ENCODE data around the gene RMND5A.
A peak's percentile ranks its signal among the peaks of the same experiment; 100 is the strongest.

The RMND5A gene

GRCh38 chr2:86790676-86791572, 70.8 kb downstream of the RMND5A start, which contains the start of gene CD8A:
CD8A (minus strand) TSS chr2:86790913; CDS start chr2:86790825, 88 bp downstream.
- DNase-seq (ENCODE audit: low read depth in 2 of 2, low spot score in 1 of 2): peak; percentile 56 to 69

- no peak for DNase-seq (ENCODE audit: low read depth in 2 of 2, low spot score in 1 of 2)
Measured at GRCh38 chr2:86791573-86791972, 71.5 kb downstream of the RMND5A start.

GRCh38 chr2:86793752-86794151, 73.7 kb downstream of the RMND5A start:
- DNase-seq (ENCODE audit: low read depth in 2 of 2, low spot score in 1 of 2): no peak

DNA sequence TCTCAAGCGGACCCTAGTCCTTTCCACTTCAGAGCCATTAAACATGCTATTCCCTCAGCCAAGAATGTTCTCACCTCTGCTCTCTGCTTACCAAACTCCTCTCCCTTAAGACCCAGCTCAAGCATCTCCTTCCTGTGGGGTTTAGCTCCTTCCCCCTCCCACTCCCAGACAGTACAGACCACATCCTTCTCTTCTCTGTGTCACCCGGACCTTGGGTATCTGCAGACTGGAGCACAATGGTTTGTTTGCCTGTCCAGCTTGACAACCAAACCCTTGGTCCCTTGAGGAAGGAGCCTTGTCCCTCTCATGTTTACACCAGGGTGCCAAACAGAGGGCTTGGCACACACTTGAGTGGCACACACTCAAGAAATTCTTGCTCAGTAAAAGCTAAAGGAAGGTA, 74.8 kb downstream of the RMND5A start:
- no peak for DNase-seq (ENCODE audit: low read depth in 2 of 2, low spot score in 1 of 2)

DNA sequence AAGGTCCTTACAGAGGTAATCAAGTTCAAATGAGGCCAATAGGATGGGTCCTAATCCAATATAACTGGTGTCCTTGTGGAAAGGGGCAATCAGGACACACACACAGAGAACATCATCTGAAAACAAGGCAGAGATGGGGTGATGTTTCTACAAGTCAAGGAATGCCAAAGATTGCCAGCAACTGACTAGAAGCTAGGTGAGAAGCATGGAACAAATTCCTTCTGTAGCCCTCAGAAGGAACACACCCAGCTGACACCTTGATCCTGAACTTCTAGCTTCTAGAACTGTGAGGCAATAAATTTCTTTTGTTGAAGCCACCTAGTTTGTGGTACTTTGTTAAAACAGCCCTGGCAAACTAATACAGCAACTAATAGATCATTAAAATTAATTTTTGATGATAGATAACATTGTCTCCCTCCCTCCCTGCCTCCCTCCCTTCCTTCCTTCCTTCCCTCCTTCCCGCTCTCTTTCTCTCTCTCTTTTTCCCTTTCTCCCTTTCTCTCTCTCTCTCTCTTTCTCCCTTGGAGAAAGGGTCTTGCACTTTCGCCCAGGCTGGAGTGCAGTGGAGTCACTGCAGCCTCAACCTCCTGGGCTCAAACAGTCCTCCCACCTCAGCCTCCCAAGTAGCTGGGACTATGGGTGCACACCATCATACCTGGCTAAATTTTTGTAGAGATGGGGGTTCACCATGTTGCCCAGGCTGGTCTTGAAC, 80.9 kb downstream of the RMND5A start:
- DNase-seq (ENCODE audit: low read depth in 2 of 2, low spot score in 1 of 2): no peak

DNA sequence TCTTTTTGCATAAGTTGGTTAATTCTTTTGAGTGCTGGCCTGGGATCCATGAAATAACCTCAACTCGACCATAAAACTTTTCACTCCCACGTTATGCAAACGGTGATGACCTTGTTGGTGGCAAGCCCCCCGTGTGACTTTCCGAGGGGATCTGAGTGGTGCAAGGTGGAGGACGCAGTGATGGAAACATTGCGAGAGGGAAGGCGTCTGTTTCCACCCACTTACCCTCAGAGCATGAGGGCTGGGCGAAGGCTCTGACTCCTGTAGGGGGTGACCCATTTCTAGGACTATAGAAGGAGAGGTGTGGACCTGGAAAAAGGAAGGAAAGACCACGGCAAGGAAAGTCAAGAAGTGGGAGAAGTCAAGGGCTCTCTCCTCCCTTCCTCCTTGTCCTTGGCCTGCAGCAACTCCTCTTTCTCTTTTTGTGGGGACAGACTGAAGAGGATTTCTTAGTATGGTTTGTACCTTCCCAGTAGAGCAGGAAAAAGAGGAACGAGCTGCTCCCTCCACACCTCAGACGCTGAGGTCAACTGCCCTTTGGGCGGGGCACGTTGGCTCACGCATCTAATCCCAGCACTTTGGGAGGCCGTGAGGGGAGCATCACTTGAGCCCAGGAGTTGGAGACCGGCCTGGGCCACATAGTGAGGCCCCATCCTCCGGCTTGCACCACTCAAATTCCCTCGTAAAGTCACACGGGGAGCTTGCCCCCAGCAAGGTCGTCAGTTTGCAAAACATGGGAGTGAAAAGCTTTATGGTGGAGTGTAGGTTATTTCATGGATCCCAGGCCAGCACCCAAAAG, 86.2 kb downstream of the RMND5A start:
- no peak for DNase-seq (ENCODE audit: low read depth in 2 of 2, low spot score in 1 of 2)

DNA sequence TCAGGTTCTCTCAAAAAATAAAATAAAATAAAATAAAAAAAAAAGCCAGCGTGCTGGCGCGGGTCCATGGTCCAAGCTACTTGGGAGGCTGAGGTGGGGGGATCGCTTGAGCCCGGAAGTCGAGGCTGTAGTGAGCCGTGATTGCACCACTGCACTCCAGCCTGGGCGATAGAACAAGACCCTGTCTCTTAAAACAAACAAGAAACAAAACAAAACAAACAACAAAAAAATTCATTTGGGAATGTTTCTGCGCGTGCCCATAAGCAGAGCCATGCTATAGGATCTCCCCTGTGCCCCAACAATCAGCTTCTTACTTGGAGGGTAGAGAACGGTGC, 87.0 kb downstream of the RMND5A start:
- DNase-seq (ENCODE audit: low read depth in 2 of 2, low spot score in 1 of 2): no peak

DNA sequence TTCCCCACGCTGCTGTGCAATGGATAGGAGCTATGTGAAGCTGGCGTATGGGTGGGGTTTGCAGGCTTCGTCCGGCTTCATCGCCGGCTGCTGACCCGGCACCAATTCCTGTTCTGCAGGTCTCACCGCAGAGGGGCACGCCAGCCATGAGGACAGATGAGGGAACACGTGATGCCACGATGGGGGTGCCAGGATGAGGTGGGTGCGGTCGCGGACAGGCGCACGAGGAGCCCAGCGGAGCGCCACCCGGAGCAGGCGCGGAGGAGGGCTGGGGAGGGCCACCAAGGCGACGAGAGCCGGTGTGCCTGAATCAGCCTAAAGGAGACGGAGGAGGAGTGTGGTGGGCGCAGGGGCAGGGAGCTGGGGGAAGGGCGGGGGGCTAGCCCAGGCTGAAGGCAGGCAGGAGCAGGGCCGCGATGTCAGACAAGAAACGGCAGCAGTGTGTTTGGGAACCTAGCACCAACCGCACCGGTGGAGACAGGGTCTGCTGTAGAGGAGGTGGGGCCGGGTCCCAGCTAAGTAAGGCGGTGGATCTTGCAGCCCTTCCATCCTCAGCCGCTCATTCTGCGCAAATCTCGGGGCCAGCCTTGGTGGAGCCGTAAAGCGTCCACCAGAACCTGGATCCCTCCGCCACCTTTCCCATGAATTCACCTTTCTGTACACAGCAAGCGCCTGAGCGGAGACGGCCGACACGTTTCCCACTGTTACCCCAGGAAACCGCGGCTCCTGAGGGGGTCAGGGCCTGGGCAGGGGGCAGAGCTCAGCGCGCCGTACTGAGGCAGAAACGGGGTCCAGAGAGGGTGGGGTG, 87.6 kb downstream of the RMND5A start:
- DNase-seq (ENCODE audit: low read depth in 2 of 2, low spot score in 1 of 2): no peak

DNA sequence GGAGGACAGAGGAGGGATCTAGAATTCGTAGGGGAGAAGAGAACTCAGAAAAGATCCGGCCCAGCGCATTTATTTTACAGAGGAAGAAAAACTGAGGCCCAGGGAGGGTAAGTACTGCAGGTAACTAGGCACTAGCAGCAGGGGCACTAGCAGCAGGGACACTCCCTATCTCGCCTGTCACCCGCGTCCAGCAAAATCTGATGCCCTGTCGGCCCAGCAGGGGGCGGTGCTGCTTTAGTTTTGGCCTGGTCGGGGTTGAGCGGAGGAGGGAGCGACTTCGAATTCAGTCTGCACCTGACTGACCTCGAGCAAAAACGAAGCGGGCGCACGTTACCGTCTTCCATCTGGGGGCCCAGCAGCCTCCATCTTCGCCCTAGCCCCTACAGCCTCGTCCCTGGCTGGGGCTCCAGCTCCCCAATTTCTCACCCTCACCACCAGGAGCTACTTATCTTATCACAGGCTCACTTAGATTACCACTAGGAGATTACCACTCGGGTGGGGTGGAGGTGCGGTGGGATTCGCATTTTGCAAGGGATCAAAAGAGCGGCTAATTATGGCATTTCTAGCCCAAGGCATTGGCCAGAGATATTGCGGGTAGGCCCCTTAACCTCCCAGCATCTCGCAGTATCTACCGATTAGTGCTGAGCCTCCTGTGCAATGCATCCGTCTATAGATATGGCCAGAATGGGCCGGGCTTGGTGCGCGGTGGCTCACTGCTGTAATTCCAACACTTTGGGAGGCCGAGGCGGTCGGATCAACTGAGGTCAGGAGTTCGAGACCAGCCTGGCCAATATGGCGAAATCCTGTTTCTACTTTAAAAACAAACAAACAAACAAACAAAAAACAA, 88.4 kb downstream of the RMND5A start:
- DNase-seq (ENCODE audit: low read depth in 2 of 2, low spot score in 1 of 2): peak; percentile 93

DNA sequence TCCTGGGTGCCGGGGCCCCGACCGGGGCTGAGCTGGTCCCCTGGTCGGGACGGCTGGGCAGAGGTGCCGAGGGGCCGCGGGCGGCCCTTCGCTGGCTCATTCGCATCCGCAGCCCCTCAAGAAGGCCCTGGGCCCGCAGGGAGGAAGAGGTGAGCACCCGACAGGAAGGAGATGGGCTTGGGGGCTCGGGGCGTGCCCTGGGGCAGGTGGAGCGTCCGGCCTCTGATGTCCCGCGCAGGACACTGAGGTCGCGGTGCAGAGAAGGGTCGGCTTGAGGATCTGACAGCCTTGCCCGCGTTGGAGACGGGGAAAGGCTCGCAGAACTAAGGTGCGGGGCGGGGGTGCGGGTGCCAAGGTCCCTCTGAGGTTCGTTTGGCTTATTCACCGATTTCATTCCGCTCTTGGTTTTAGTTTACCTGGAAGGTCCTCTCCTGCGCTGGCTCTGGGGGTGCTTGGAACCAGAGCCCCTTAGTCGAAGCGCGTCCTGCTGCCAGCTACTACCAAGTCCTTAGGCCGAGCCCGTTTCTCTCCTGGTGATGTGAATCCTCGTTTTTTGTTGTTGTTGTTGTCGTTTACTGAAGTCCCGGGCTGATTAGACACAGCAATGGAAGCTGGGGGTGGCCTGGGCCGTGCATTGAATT, 89.5 kb downstream of the RMND5A start:
- no peak for DNase-seq (ENCODE audit: low read depth in 2 of 2, low spot score in 1 of 2)

DNA sequence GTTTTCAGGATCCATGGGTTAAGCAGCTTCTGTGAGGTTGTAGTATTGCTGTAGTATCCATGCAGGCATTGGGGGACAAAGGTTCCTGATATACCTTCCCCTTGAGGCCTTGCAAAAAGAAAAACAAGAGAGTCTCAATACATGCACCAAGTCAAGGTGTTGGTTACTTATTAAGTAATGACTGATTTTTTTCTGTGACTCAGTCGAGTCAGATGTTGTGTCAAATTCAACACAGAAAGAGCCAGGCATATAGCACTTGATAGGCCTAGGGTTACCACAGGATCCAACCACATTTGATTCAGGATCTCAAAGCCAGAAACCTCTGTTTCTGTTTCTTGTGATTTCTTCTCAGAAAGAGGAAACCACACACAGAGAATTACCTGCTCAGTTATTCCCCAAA, 95.5 kb downstream of the RMND5A start:
- no peak for DNase-seq (ENCODE audit: low read depth in 2 of 2, low spot score in 1 of 2)

GRCh38 chr2:86818114-86818801, 98.2 kb downstream of the RMND5A start:
- DNase-seq (ENCODE audit: low read depth in 2 of 2, low spot score in 1 of 2): no peak

DNA sequence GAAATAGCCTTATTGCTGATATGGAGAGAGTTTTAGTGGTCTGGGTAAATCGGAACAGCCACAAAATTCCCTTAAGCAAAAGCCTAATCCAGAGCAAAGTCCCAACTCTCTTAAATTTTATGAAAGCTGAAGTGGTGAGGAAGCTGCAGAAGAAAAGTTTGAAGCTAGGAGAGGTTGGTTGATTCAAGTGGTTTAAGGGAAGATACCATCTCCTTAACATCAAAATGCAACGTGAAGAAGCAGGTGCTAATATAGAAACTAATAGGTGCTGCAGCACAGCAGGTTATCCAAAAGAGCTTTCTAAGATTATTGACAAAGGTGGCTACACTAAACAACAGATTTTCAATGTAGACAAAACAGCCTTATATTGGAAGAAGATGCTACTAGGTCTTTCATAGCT, 98.9 kb downstream of the RMND5A start:
- DNase-seq (ENCODE audit: low read depth in 2 of 2, low spot score in 1 of 2): no peak

- DNase-seq (ENCODE audit: low read depth in 2 of 2, low spot score in 1 of 2): no peak
Measured at GRCh38 chr2:86821306-86821705, 101.2 kb downstream of the RMND5A start.

DNA sequence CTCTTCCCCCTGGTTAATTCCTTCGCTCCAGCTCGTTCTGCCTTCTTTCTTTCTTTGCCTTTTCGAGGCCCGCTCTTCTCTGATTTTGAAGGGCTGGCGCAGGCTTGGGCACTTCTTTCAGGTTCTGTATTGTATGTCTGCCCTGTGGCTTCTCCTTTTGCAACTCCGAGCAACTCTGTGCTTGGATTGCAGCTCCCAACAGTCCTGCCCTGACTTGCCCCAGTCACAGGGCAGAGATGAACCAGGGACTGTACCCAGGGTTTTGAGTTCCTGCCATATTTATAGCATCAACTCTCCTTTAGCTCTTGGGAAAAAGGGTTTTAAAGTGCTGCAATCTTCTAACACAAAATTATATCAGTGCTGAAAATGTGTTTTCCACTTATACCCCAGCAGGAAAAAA, 101.8 kb downstream of the RMND5A start:
- no peak for DNase-seq (ENCODE audit: low read depth in 2 of 2, low spot score in 1 of 2)

GRCh38 chr2:86822668-86823345, 102.7 kb downstream of the RMND5A start:
- no peak for DNase-seq (ENCODE audit: low read depth in 2 of 2, low spot score in 1 of 2)

DNA sequence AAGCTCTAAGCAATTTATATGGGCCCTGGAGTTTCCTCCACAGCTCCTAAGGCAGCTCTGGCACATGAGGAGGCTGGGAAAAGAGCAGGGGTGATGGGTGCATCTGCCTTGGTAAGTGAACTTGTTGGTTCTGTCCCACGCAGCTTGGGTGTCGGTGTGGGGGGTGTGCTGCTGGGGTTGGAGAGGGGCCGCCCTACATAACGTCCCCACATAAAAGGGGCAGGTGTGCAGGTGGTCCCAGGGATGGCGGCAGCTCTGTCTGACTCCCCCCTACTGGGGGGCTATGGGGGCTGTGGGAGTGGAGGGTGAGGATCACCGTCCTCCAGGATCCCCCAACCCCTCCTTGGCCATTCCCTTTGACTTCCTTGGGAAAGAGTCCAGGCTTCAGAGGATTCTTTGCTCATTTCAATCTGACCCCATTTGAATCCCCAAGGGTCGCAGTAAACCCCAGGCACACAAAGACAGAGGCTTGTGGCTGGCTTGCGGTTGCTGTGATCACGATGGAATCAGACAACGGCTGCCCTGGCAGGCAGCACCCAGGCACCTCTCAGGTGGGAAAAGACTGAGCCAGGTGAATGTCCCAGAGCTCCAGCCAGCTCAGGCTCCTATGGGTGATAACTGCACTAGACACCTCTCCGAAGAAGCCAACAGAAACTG, 105.1 kb downstream of the RMND5A start:
- no peak for DNase-seq (ENCODE audit: low read depth in 2 of 2, low spot score in 1 of 2)
